GM12878 (cell line): ENCODE data around the gene USP35. TPM values are rescaled to one million over a fixed set of nuclear protein-coding genes. Genes with fewer than 3 reads are reported as not detected.

Experiments
- ATF3 ChIP-seq: IDR thresholded peaks from 2 replicates; pipeline ENCODE4 v1.6.1; 2011; ENCODE audit warnings: low read depth, mild to moderate bottlenecking, low read length, moderate library complexity, borderline replicate concordance; ENCODE audit errors: extremely low read depth
- BRCA1 ChIP-seq: IDR thresholded peaks from 2 replicates; pipeline ENCODE4 v1.6.1; 2011; ENCODE audit warnings: low read depth, low read length, improper control_type of control experiment
- CHD1 ChIP-seq: IDR thresholded peaks from 2 replicates; pipeline ENCODE4 v1.6.1; 2012; ENCODE audit warnings: low read depth, low read length, improper control_type of control experiment
- EP300 ChIP-seq, 2 experiments: fragments of 150-350 bp in 1 of 2; IDR thresholded peaks; 2 replicates each; pipeline ENCODE4 v1.6.1; 2011 to 2012; ENCODE audit warnings: low read depth in 2 of 2, low read length in 2 of 2, borderline replicate concordance in 1 of 2, improper control_type of control experiment in 1 of 2, inconsistent platforms in 1 of 2; ENCODE audit not compliant: control insufficient read depth in 1 of 2
- GABPA ChIP-seq: IDR thresholded peaks from 2 replicates; pipeline ENCODE4 v1.6.1; 2014; ENCODE audit warnings: antibody characterized with exemption, low read depth, mild to moderate bottlenecking, inconsistent platforms
- HDAC6 ChIP-seq: fragments of 200-600 bp; sonication (generic); IDR thresholded peaks from one replicate; pipeline ENCODE4 v1.8.0; 2017; ENCODE audit warnings: antibody characterized with exemption; ENCODE audit not compliant: unreplicated experiment
- JUND ChIP-seq: IDR thresholded peaks from 2 replicates; pipeline ENCODE4 v1.6.1; 2012; ENCODE audit warnings: low read depth, mild to moderate bottlenecking, low read length, improper control_type of control experiment, moderate library complexity
- NFIC ChIP-seq: IDR thresholded peaks from 2 replicates; pipeline ENCODE4 v1.6.1; 2012; ENCODE audit warnings: low read depth, mild to moderate bottlenecking, inconsistent platforms, low read length, moderate library complexity
- NFYB ChIP-seq: IDR thresholded peaks from 2 replicates; pipeline ENCODE4 v1.6.1; 2011; ENCODE audit warnings: low read depth, mild to moderate bottlenecking, low read length, improper control_type of control experiment, moderate library complexity; ENCODE audit not compliant: insufficient read depth
- POU2F2 ChIP-seq: IDR thresholded peaks from 3 replicates; pipeline ENCODE4 v1.6.1; 2011; ENCODE audit warnings: low read depth, mild to moderate bottlenecking, low read length, borderline replicate concordance
- RCOR1 ChIP-seq: conservative IDR thresholded peaks from 2 replicates; pipeline ENCODE4 v1.6.1; 2012; ENCODE audit warnings: low read depth, low read length, improper control_type of control experiment
- RFX5 ChIP-seq: IDR thresholded peaks from 2 replicates; pipeline ENCODE4 v1.6.1; 2011; ENCODE audit warnings: low read depth, low read length, improper control_type of control experiment
- RUNX3 ChIP-seq: IDR thresholded peaks from 2 replicates; pipeline ENCODE4 v1.6.1; 2012; ENCODE audit warnings: low read length, inconsistent platforms
- SIN3A ChIP-seq: IDR thresholded peaks from 2 replicates; pipeline ENCODE4 v1.6.1; 2012; ENCODE audit warnings: low read depth, low read length, improper control_type of control experiment
- SMAD5 ChIP-seq: IDR thresholded peaks from 2 replicates; pipeline ENCODE4 v1.6.1; 2016; ENCODE audit warnings: antibody characterized with exemption, low read depth
- SMARCA5 ChIP-seq: fragments of 450-650 bp; IDR thresholded peaks from 2 replicates; pipeline ENCODE4 v1.6.1; 2017; ENCODE audit warnings: mild to moderate bottlenecking
- SREBF2 ChIP-seq: IDR thresholded peaks from 2 replicates; pipeline ENCODE4 v1.6.1; 2012; ENCODE audit warnings: mild to moderate bottlenecking, low read length
- ZNF622 ChIP-seq: fragments of 450-650 bp; IDR thresholded peaks from 2 replicates; pipeline ENCODE4 v1.6.1; 2017; ENCODE audit warnings: mild to moderate bottlenecking, inconsistent platforms
- polyA plus RNA-seq, 11 experiments: library from polyadenylated mRNA; depleted of rRNA in 4 of 11; unstranded in 6 of 11; stranded (reverse) in 5 of 11; fragments of >200 nt; fragmentation: Nextera tagmentation in 4 of 11; fragmentation: Illumina TruSeq in 1 of 11; extraction: Ambion mirVana in 4 of 11; extraction: Trizol in 1 of 11; gene quantifications; 1 replicate in 1 of 11; 2 replicates in 10 of 11; pipeline versions ENCODE4 v1.2.1 to v1.2.3, GENCODE V29; 2011 to 2016; ENCODE audit warnings: inconsistent platforms in 2 of 11, missing spikeins in 2 of 11, low read depth in 1 of 11
- total RNA-seq, 4 experiments: library from RNA; depleted of rRNA in 3 of 4; stranded (reverse); fragments of >200 nt in 3 of 4; fragmentation: Illumina TruSeq in 1 of 4; extraction: Trizol in 1 of 4; gene quantifications; 2 replicates each; pipeline versions ENCODE4 v1.2.1 to v1.2.3, GENCODE V29; 2013 to 2021
- TF ChIP-seq, protein P1 (sequence below): fragments of 450-650 bp; conservative IDR thresholded peaks from 2 replicates; pipeline ENCODE4 v1.6.1; 2017; ENCODE audit warnings: mild to moderate bottlenecking, moderate library complexity
- TF ChIP-seq, protein P2 (sequence below): IDR thresholded peaks from 2 replicates; pipeline ENCODE4 v1.6.1; 2011; ENCODE audit warnings: mild to moderate bottlenecking, low read depth, low read length, moderate library complexity; ENCODE audit not compliant: insufficient replicate concordance
- TF ChIP-seq, protein P3 (sequence below): fragments of 450-650 bp; IDR thresholded peaks from 2 replicates; pipeline ENCODE4 v1.6.1; 2018; ENCODE audit warnings: borderline replicate concordance, mild to moderate bottlenecking; ENCODE audit not compliant: partially characterized antibody

The USP35 gene
- total and polyA plus RNA-seq, 10 of the 15 experiments (the other 5 are each of a cell fraction or from before 2014, with no cell fraction given) = 0.13 to 6.4 (median 3.1) TPM; not detected in 1

- TF ChIP-seq NFYB (no peak), RFX5 (0 out of 2 replicates have a peak, but pooled peaks have one; percentile 14), SMARCA5 (peak; percentile 100), HDAC6 (peak; percentile 67), EP300 (IDR thresholded peaks at IDR 0.05; ENCODE audit: borderline replicate concordance in 1 of 2, control insufficient read depth in 1 of 2, low read depth in 2 of 2, low read length in 2 of 2) (no peak), CHD1 (no peak), BRCA1 (no peak), RCOR1 (peak; percentile 93), ZNF622 (no peak), RUNX3 (peak; percentile 14), ATF3 (no peak), JUND (no peak), GABPA (no peak), SREBF2 (no peak), SIN3A (peak; percentile 52; the same call in 1 of the 2 replicates), NFIC (no peak), POU2F2 (no peak; the same call in 2 of the 3 replicates), SMAD5 (no peak)
- TF ChIP-seq, protein P1, sequence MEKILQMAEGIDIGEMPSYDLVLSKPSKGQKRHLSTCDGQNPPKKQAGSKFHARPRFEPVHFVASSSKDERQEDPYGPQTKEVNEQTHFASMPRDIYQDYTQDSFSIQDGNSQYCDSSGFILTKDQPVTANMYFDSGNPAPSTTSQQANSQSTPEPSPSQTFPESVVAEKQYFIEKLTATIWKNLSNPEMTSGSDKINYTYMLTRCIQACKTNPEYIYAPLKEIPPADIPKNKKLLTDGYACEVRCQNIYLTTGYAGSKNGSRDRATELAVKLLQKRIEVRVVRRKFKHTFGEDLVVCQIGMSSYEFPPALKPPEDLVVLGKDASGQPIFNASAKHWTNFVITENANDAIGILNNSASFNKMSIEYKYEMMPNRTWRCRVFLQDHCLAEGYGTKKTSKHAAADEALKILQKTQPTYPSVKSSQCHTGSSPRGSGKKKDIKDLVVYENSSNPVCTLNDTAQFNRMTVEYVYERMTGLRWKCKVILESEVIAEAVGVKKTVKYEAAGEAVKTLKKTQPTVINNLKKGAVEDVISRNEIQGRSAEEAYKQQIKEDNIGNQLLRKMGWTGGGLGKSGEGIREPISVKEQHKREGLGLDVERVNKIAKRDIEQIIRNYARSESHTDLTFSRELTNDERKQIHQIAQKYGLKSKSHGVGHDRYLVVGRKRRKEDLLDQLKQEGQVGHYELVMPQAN = peak; percentile 80
- TF ChIP-seq, protein P2, sequence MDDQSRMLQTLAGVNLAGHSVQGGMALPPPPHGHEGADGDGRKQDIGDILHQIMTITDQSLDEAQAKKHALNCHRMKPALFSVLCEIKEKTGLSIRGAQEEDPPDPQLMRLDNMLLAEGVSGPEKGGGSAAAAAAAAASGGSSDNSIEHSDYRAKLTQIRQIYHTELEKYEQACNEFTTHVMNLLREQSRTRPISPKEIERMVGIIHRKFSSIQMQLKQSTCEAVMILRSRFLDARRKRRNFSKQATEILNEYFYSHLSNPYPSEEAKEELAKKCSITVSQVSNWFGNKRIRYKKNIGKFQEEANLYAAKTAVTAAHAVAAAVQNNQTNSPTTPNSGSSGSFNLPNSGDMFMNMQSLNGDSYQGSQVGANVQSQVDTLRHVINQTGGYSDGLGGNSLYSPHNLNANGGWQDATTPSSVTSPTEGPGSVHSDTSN = peak; percentile 63
- TF ChIP-seq, protein P3, sequence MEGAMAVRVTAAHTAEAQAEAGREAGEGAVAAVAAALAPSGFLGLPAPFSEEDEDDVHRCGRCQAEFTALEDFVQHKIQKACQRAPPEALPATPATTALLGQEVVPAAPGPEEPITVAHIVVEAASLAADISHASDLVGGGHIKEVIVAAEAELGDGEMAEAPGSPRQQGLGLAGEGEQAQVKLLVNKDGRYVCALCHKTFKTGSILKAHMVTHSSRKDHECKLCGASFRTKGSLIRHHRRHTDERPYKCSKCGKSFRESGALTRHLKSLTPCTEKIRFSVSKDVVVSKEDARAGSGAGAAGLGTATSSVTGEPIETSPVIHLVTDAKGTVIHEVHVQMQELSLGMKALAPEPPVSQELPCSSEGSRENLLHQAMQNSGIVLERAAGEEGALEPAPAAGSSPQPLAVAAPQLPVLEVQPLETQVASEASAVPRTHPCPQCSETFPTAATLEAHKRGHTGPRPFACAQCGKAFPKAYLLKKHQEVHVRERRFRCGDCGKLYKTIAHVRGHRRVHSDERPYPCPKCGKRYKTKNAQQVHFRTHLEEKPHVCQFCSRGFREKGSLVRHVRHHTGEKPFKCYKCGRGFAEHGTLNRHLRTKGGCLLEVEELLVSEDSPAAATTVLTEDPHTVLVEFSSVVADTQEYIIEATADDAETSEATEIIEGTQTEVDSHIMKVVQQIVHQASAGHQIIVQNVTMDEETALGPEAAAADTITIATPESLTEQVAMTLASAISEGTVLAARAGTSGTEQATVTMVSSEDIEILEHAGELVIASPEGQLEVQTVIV = peak; percentile 79
These were observed at the start of gene USP35, which contains the start of gene KCTD21 (continued) for GRCh38 chr11:78188286-78189173.
